Loucy (cell line): ENCODE measurements around the gene ACOT4.

Experiments used
- H2AFZ ChIP-seq: fragments of 200-600 bp; sonication (generic); 2 replicates; pipeline ENCODE4 v1.6.0; 2016; ENCODE audit warnings: antibody characterized with exemption, mild to moderate bottlenecking, low read length, moderate library complexity
- H3F3A ChIP-seq: fragments of 200-600 bp; 2 replicates; pipeline ENCODE4 v1.6.0; 2016; ENCODE audit warnings: antibody characterized with exemption, low read depth, mild to moderate bottlenecking
- H3K27me3 ChIP-seq: fragments of 200-600 bp; sonication (generic); 2 replicates; pipeline ENCODE4 v1.6.1; 2014; ENCODE audit warnings: low read length, mild to moderate bottlenecking; ENCODE audit not compliant: insufficient read depth, poor library complexity, severe bottlenecking
- H3K36me3 ChIP-seq: fragments of 200-600 bp; sonication (generic); 2 replicates; pipeline ENCODE4 v1.6.1; 2016; ENCODE audit warnings: low read length; ENCODE audit not compliant: insufficient read depth
- H3K4me1 ChIP-seq: fragments of 200-600 bp; sonication (generic); 2 replicates; pipeline ENCODE4 v1.5.1; 2014; ENCODE audit warnings: low read length, mild to moderate bottlenecking; ENCODE audit not compliant: insufficient read depth, poor library complexity, severe bottlenecking
- H3K4me2 ChIP-seq: fragments of 200-600 bp; sonication (generic); 2 replicates; pipeline ENCODE4 v1.6.0; 2014; ENCODE audit warnings: antibody characterized with exemption, low read length, low read depth, mild to moderate bottlenecking; ENCODE audit not compliant: poor library complexity, severe bottlenecking
- H3K4me3 ChIP-seq: fragments of 200-600 bp; sonication (generic); 2 replicates; pipeline ENCODE4 v1.5.1; 2014; ENCODE audit warnings: low read length, mild to moderate bottlenecking, mixed read lengths; ENCODE audit not compliant: poor library complexity, severe bottlenecking
- H3K79me2 ChIP-seq: fragments of 200-600 bp; sonication (generic); 2 replicates; pipeline ENCODE4 v1.6.1; 2014; ENCODE audit warnings: low read length; ENCODE audit not compliant: insufficient read depth
- H3K9ac ChIP-seq: fragments of 200-600 bp; sonication (generic); 2 replicates; pipeline ENCODE4 v1.6.0; 2014; ENCODE audit warnings: mild to moderate bottlenecking, low read depth, low read length, moderate library complexity; ENCODE audit not compliant: poor library complexity, severe bottlenecking
- H3K9me2 ChIP-seq: fragments of 200-600 bp; sonication (generic); replicated peaks from 2 replicates; pipeline ENCODE4 v1.6.1; 2016; ENCODE audit warnings: low read depth, low read length, mixed read lengths
- H3K9me3 ChIP-seq: fragments of 200-600 bp; sonication (generic); 2 replicates; pipeline ENCODE4 v1.6.1; 2014; ENCODE audit warnings: mild to moderate bottlenecking, antibody characterized with exemption, low read length, low read depth; ENCODE audit not compliant: insufficient read depth
- H4K20me1 ChIP-seq: fragments of 200-600 bp; sonication (generic); 2 replicates; pipeline ENCODE4 v1.6.0; 2014; ENCODE audit warnings: antibody characterized with exemption, low read length, mild to moderate bottlenecking; ENCODE audit not compliant: insufficient read depth, poor library complexity, severe bottlenecking
- EZH2phosphoT487 ChIP-seq: fragments of 200-600 bp; IDR thresholded peaks from 2 replicates; pipeline ENCODE4 v1.6.1; 2018; ENCODE audit warnings: antibody characterized with exemption, mild to moderate bottlenecking, moderate library complexity, borderline replicate concordance
- TF ChIP-seq, protein P1 (sequence below): fragments of 200-600 bp; sonication (generic); conservative IDR thresholded peaks from 2 replicates; pipeline ENCODE4 v1.5.1; 2014; ENCODE audit warnings: mild to moderate bottlenecking, antibody characterized with exemption, low read length

The ACOT4 gene

DNA sequence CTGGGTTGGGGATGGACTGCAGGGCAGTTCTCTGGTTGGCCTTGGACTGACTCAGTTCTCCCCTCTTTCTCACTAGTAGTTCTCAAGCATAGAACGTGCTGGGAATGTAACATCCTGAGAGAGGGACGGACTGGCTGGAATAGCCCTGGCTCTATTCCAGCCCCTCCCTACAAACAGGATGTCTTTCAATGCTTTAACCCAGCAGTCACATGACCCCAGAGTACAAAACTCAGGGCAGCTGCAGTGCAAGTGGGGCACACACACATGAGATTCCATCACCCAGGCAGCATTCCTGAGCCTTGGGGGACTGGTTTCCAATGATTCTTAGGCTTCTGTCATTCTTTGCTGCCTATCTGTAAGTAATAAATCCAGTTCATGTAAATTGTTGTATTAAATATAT is 19.0 kb downstream of the ACOT4 start:
- Histone ChIP-seq H3F3A (no peaks in the 10 kb centered on the region), H3K4me2 (no peak overlapping the region), H3K79me2 (no peaks in the 10 kb centered on the region), H3K9ac (no peak overlapping the region), H3K9me2 (no peaks in the 10 kb centered on the region), H3K4me3 (no peak overlapping the region), H3K9me3 (no peaks in the 10 kb centered on the region), H2AFZ (no peak overlapping the region), H3K36me3 (no peaks in the 10 kb centered on the region), H3K4me1 (peaks cover 4% of the 10 kb centered on the region), H4K20me1 (no peaks in the 10 kb centered on the region), H3K27me3 (peaks cover 9% of the 10 kb centered on the region)
- TF ChIP-seq EZH2phosphoT487 = no peak
- TF ChIP-seq, protein P1, sequence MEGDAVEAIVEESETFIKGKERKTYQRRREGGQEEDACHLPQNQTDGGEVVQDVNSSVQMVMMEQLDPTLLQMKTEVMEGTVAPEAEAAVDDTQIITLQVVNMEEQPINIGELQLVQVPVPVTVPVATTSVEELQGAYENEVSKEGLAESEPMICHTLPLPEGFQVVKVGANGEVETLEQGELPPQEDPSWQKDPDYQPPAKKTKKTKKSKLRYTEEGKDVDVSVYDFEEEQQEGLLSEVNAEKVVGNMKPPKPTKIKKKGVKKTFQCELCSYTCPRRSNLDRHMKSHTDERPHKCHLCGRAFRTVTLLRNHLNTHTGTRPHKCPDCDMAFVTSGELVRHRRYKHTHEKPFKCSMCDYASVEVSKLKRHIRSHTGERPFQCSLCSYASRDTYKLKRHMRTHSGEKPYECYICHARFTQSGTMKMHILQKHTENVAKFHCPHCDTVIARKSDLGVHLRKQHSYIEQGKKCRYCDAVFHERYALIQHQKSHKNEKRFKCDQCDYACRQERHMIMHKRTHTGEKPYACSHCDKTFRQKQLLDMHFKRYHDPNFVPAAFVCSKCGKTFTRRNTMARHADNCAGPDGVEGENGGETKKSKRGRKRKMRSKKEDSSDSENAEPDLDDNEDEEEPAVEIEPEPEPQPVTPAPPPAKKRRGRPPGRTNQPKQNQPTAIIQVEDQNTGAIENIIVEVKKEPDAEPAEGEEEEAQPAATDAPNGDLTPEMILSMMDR = no peak

DNA sequence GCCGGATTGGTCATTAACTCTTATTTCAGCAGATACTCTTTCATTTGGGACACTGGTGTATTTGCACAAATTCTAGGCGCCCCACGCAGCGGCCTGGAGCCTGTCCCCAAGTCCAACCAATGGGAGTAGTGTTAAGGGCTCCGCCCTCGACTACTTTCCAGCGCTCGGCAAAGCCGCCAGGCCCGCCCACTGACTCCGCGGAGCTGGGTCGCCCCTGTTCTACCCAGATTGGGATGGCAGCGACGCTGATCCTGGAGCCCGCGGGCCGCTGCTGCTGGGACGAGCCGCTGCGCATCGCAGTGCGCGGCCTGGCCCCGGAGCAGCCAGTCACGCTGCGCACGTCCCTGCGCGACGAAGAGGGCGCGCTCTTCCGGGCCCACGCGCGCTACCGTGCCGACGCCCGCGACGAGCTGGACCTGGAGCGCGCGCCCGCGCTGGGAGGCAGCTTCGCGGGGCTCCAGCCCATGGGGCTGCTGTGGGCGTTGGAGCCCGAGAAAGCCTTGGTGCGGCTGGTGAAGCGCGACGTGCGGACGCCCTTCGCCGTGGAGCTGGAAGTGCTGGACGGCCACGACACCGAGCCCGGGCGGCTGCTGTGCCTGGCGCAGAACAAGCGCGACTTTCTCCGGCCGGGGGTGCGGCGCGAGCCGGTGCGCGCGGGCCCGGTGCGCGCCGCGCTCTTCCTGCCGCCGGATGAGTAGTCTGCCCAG is 20.8 kb downstream of the ACOT4 start, which contains the start of gene ACOT6:
ACOT6 (plus strand) TSS at position 179 of the 707 bp plus-strand sequence; CDS start at position 234, 55 bp downstream.
- Histone ChIP-seq H3K27me3 (peaks cover 9% of the 10 kb centered on the region), H3K9ac (peak within 1 kb of the TSS; percentile 28), H3K9me2 (no peaks in the 10 kb centered on the region), H3K4me1 (peaks cover 4% of the 10 kb centered on the region), H4K20me1 (no peaks in the 10 kb centered on the region), H3K36me3 (no peaks in the 10 kb centered on the region), H3K79me2 (no peaks in the 10 kb centered on the region), H3K9me3 (no peaks in the 10 kb centered on the region), H3K4me2 (peak within 1 kb of the TSS; percentile 81), H3F3A (no peaks in the 10 kb centered on the region), H2AFZ (peak within 1 kb of the TSS; percentile 96), H3K4me3 (peak within 1 kb of the TSS; percentile 75)
- TF ChIP-seq EZH2phosphoT487 = no peak
- TF ChIP-seq, protein P1 = no peak

DNA sequence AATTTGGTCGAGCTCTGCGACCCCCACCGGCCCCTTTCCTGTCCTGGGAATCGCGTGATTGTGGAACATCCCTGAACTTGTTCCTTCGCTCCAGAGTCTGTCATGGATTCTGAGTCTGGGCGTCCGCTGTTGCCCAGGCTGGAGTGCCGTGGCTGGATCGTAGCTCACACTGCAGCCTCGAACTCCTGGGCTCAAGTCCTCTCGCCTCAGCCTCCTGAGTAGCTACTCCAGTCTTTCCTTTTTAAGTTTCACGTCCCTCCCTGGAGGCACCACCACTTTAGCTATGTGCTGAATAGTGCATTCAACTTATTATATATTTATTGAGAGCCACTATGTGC is 21.3 kb downstream of the ACOT4 start:
- Histone ChIP-seq H4K20me1 (no peaks in the 10 kb centered on the region), H3K9me3 (no peaks in the 10 kb centered on the region), H3K36me3 (no peaks in the 10 kb centered on the region), H3F3A (no peaks in the 10 kb centered on the region), H2AFZ (peak overlapping the region; percentile 96), H3K4me2 (peak overlapping the region; percentile 81), H3K9me2 (no peaks in the 10 kb centered on the region), H3K79me2 (no peaks in the 10 kb centered on the region), H3K27me3 (peaks cover 9% of the 10 kb centered on the region), H3K4me1 (peaks cover 4% of the 10 kb centered on the region), H3K4me3 (peak overlapping the region; percentile 75), H3K9ac (peak overlapping the region; percentile 28)
- TF ChIP-seq, protein P1 = no peak
- no peak for TF ChIP-seq EZH2phosphoT487
